Measurements from ENCODE around the gene CD2AP. TPM values are rescaled to one million over a fixed set of nuclear protein-coding genes. Genes with fewer than 3 reads are reported as not detected.
"Not testable (repeated sequence)": the region's sequence is repeated elsewhere in the genome, so short reads cannot be mapped to it uniquely, and the experiment has no call there.

Gene CD2AP
- polyA plus RNA-seq, 1 experiment = 2.2 TPM

DNA sequence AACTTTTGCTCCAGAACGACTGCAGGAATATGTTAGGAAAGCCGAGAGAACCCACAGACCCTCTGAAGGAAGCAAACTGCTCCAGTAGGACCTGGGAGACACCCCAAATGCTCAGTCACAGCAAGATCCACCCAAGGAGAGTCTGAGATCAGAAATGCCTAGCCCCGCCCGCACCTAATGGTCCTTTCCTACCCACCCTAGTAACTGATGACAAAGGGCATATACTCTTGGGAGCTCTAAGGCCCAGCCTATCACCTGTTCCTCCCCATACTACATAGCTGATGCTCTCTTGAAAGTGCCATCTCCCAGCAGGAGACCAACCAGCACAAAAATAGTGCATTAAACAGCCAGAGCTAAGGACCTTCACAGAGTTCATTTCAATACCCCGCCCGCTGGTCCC is 67.6 kb downstream of the CD2AP start:
- no peak overlapping the region for H3K4me3 ChIP-seq (ENCODE audit: low read depth, low read length)
- no peaks in the 10 kb centered on the region for H3K27me3 ChIP-seq (ENCODE audit: control insufficient read depth, insufficient read depth, low read length)
- TF ChIP-seq CTCF (IDR thresholded peaks at IDR 0.05; ENCODE audit: insufficient read depth, low read depth, low read length) = no peak
- ChIA-PET CTCF (interaction anchor here (1.3 kb wide), 1 partner anchor 13 kb away, joined by 3 read pairs; no protein-coding TSS in a partner anchor), POLR2A (no interaction called here)
- DNase-seq (ENCODE audit: low read depth) = no peak
- peaks cover 4% of the 10 kb centered on the region for H3K36me3 ChIP-seq (ENCODE audit: control insufficient read depth, insufficient read depth, low read length)

DNA sequence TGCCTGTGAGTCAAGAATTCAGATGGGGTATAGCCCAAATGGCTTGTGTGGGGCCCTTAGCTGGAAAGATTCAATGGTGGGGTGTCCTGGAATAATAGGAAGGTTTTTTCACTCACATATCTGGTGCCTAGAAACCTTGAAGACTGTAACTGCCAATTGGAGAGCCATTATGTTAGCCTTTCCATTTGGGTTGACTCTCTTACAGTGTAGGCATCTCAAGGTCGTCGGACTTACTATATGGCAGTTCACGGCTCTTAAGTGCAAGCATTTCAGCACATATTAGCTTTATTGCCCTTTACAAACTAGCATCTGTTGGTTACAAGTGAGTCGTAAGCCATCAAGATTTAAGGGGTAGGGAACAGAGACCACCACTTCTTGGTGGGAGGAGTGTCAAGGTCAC is 74.1 kb downstream of the CD2AP start:
- Histone ChIP-seq H3K36me3 (ENCODE audit: control insufficient read depth, insufficient read depth, low read length) (no peaks in the 10 kb centered on the region), H3K27me3 (ENCODE audit: control insufficient read depth, insufficient read depth, low read length) (no peaks in the 10 kb centered on the region), H3K4me3 (ENCODE audit: low read depth, low read length) (no peak overlapping the region)
- POLR2A ChIA-PET = no interaction called here
- CTCF ChIA-PET = no interaction called here
- TF ChIP-seq CTCF (IDR thresholded peaks at IDR 0.05; ENCODE audit: insufficient read depth, low read depth, low read length) = no peak
- DNase-seq (ENCODE audit: low read depth) = no peak

- ChIA-PET CTCF (interaction anchor here (1.1 kb wide), 1 partner anchor 67 kb away, joined by 3 read pairs; no protein-coding TSS in a partner anchor), POLR2A (no interaction called here)
- H3K27me3 ChIP-seq (ENCODE audit: control insufficient read depth, insufficient read depth, low read length) = no peaks in the 10 kb centered on the region
- no peak for TF ChIP-seq CTCF (IDR thresholded peaks at IDR 0.05; ENCODE audit: insufficient read depth, low read depth, low read length)
- H3K36me3 ChIP-seq (ENCODE audit: control insufficient read depth, insufficient read depth, low read length) = no peaks in the 10 kb centered on the region
- no peak overlapping the region for H3K4me3 ChIP-seq (ENCODE audit: low read depth, low read length)
- no peak for DNase-seq (ENCODE audit: low read depth)
These were observed 74.7 kb downstream of the CD2AP start for GRCh38 chr6:47552319-47552718.

DNA sequence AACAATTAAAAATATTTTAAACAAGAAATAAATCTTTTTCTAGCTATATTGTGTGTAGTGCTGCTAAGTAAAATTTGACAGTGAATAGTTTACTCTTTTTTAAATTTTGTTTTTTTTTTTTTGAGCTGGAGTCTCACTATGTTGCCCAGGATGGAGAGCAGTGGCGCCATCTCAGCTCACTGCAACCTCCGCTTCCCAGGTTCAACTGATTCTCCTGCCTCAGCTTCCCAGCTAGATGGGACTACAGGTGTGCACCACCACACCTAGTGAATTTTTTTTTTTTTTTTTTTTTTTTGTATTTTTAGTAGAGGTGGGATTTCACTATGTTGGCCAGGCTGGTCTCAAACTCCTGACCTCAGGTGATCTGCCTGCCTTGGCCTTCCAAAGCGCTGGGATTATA is 75.7 kb downstream of the CD2AP start:
- not testable (repeated sequence) for H3K4me3 ChIP-seq (ENCODE audit: low read depth, low read length); H3K36me3 ChIP-seq (ENCODE audit: control insufficient read depth, insufficient read depth, low read length); DNase-seq (ENCODE audit: low read depth); H3K27me3 ChIP-seq (ENCODE audit: control insufficient read depth, insufficient read depth, low read length)
- CTCF ChIA-PET = interaction anchor here (1.1 to 1.2 kb wide), 2 partner anchors 10 to 68 kb away, joined by 3 read pairs; no protein-coding TSS in a partner anchor
- POLR2A ChIA-PET = interaction anchor here (0.6 kb wide), 1 partner anchor 87 kb away, joined by 3 read pairs; no protein-coding TSS in a partner anchor

DNA sequence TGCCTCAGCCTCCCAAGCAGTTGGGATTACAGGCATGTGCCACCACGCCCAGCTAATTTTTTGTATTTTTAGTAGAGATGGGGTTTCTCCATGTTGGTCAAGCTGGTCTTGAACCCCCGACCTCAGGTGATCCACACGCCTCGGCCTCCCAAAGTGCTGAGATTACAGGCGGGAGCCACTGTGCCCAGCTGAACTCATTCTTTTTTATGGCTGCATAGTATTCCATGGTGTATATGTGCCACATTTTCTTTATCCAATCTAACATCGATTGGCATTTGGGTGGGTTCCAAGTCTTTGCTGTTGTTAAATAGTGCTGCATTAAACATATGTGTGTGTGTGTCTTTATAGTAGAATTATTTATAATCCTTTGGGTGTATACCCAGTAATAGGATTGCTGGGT is 78.9 kb downstream of the CD2AP start:
- H3K27me3 ChIP-seq (ENCODE audit: control insufficient read depth, insufficient read depth, low read length); H3K4me3 ChIP-seq (ENCODE audit: low read depth, low read length); CTCF ChIA-PET; H3K36me3 ChIP-seq (ENCODE audit: control insufficient read depth, insufficient read depth, low read length); DNase-seq (ENCODE audit: low read depth); POLR2A ChIA-PET: not testable (repeated sequence)

- no peak for TF ChIP-seq CTCF (IDR thresholded peaks at IDR 0.05; ENCODE audit: insufficient read depth, low read depth, low read length)
- H3K4me3 ChIP-seq (ENCODE audit: low read depth, low read length) = no peak overlapping the region
- CTCF ChIA-PET = interaction anchor here (0.6 to 0.8 kb wide), 2 partner anchors 12 to 446 kb away, joined by 3 read pairs; no protein-coding TSS in a partner anchor
- no peaks in the 10 kb centered on the region for H3K36me3 ChIP-seq (ENCODE audit: control insufficient read depth, insufficient read depth, low read length)
- no peak for DNase-seq (ENCODE audit: low read depth)
- POLR2A ChIA-PET = no interaction called here
- H3K27me3 ChIP-seq (ENCODE audit: control insufficient read depth, insufficient read depth, low read length) = no peaks in the 10 kb centered on the region
These were observed 85.6 kb downstream of the CD2AP start for GRCh38 chr6:47563162-47563561.

DNA sequence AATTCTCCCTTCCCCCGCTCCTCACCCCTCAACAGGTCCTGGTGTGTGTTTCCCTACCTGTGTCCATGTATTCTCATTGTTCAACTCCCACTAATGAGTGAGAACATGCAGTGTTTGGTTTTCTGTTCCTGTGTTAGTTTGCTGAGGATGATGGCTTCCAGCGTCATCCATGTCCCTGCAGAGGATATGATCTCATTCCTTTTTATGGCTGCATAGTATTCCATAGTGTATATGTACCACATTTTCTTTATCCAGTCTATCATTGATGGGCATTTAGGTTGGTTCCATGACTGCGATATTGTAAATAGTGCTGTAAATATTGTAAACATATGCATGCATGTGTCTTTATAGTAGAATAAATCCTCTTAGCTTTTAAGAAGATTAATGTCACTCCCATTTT is 89.0 kb downstream of the CD2AP start:
- H3K27me3 ChIP-seq (ENCODE audit: control insufficient read depth, insufficient read depth, low read length); H3K36me3 ChIP-seq (ENCODE audit: control insufficient read depth, insufficient read depth, low read length); POLR2A ChIA-PET; H3K4me3 ChIP-seq (ENCODE audit: low read depth, low read length); DNase-seq (ENCODE audit: low read depth): not testable (repeated sequence)
- CTCF ChIA-PET = interaction anchor here (0.6 kb wide), 1 partner anchor 16 kb away, joined by 3 read pairs; no protein-coding TSS in a partner anchor

Measured in BJ (cell line).